PC-3 (cell line): Measurements from ENCODE around the gene KCNH6. TPM values are rescaled to one million over a fixed set of nuclear protein-coding genes. Genes with fewer than 3 reads are reported as not detected.

Experiments
- ATAC-seq: fragments of 200-7000 bp; cut with Tn5 transposase; 2 replicates; pipeline ENCODE4 v1.9.1; 2020; ENCODE audit warnings: mild to moderate bottlenecking, moderate library complexity
- BruUV-seq: library from RNA; stranded (reverse); fragments of 400-500 nt; replicated peaks from 2 replicates; lab custom pipeline; 2021; lab: Mats Ljungman, UMichigan
- CTCF ChIA-PET: fragments of 300-600 bp; sonication (Branson Sonifier 250); formaldehyde crosslinking; loops from one replicate; lab custom pipeline; 2022; ENCODE audit warnings: antibody characterized with exemption; lab: Charles Lee
- POLR2A ChIA-PET: fragments of 300-600 bp; sonication (Branson Sonifier 250); formaldehyde crosslinking; loops from one replicate; lab custom pipeline; 2022; ENCODE audit warnings: antibody characterized with exemption; ENCODE audit not compliant: unreplicated experiment; lab: Charles Lee
- DNase-seq: peaks from one replicate; pipeline ENCODE4 v3.0.0-alpha.2; 2015
- H2AFZ ChIP-seq: fragments of 300-600 bp; sonication (generic); 2 replicates; pipeline ENCODE4 v1.6.0; 2016; ENCODE audit warnings: antibody characterized with exemption, low read length
- H3F3A ChIP-seq: fragments of 300-600 bp; sonication (generic); one replicate; pipeline ENCODE4 v1.6.0; 2017; ENCODE audit warnings: antibody characterized with exemption, low read length, control low read depth, mild to moderate bottlenecking; ENCODE audit not compliant: unreplicated experiment
- H3K27ac ChIP-seq: fragments of 300-600 bp; sonication (generic); 2 replicates; pipeline ENCODE4 v1.5.1; 2016; ENCODE audit warnings: mild to moderate bottlenecking, low read length
- H3K27me3 ChIP-seq: fragments of 300-600 bp; sonication (generic); 2 replicates; pipeline ENCODE4 v1.6.1; 2016; ENCODE audit warnings: low read length, mixed read lengths
- H3K36me3 ChIP-seq: fragments of 300-600 bp; sonication (generic); 2 replicates; pipeline ENCODE4 v1.6.1; 2016; ENCODE audit warnings: low read depth, mixed run types, low read length, mixed read lengths
- H3K4me1 ChIP-seq: fragments of 300-600 bp; sonication (generic); 2 replicates; pipeline ENCODE4 v1.5.1; 2016; ENCODE audit warnings: low read length; ENCODE audit not compliant: insufficient read depth
- H3K4me2 ChIP-seq: fragments of 300-600 bp; sonication (generic); 2 replicates; pipeline ENCODE4 v1.6.0; 2016; ENCODE audit warnings: low read length
- H3K4me3 ChIP-seq: fragments of 300-600 bp; sonication (generic); 2 replicates; pipeline ENCODE4 v1.5.1; 2016; ENCODE audit warnings: mild to moderate bottlenecking, low read length, mixed read lengths
- H3K79me2 ChIP-seq: fragments of 300-600 bp; sonication (generic); 2 replicates; pipeline ENCODE4 v1.6.1; 2017; ENCODE audit warnings: low read length, mixed read lengths
- H3K9ac ChIP-seq: fragments of 300-600 bp; sonication (generic); 2 replicates; pipeline ENCODE4 v1.6.0; 2016; ENCODE audit warnings: mild to moderate bottlenecking, low read length
- H3K9me2 ChIP-seq: fragments of 300-600 bp; sonication (generic); replicated peaks from 2 replicates; pipeline ENCODE4 v1.6.1; 2016; ENCODE audit warnings: mixed run types, low read length, mixed read lengths
- H3K9me3 ChIP-seq: fragments of 300-600 bp; sonication (generic); 2 replicates; pipeline ENCODE4 v1.6.1; 2016; ENCODE audit warnings: low read length, mixed read lengths
- H4K20me1 ChIP-seq: fragments of 300-600 bp; sonication (generic); 2 replicates; pipeline ENCODE4 v1.6.1; 2016; ENCODE audit warnings: low read length, mixed read lengths
- CTCF ChIP-seq: fragments of 300-600 bp; sonication (generic); conservative IDR thresholded peaks from 2 replicates; pipeline ENCODE4 v1.5.1; 2017; ENCODE audit warnings: antibody characterized with exemption, low read depth, mild to moderate bottlenecking, low read length
- EZH2 ChIP-seq: fragments of 300-600 bp; sonication (generic); IDR thresholded peaks from one replicate; pipeline ENCODE4 v1.6.1; 2017; ENCODE audit warnings: antibody characterized with exemption, mild to moderate bottlenecking, low read length; ENCODE audit not compliant: unreplicated experiment
- EZH2phosphoT487 ChIP-seq: fragments of 300-600 bp; sonication (generic); IDR thresholded peaks from 2 replicates; pipeline ENCODE4 v1.6.1; 2018; ENCODE audit warnings: mild to moderate bottlenecking, antibody characterized with exemption, low read length, borderline replicate concordance
- intact Hi-C: fragments of 100-400 bp; cut with micrococcal nuclease; formaldehyde crosslinking; loops from 2 replicates; pipeline ENCODE4 v1.9.0; 2023
- total RNA-seq: library from RNA; depleted of rRNA; stranded (reverse); fragments of >200 nt; gene quantifications from 2 replicates; pipeline ENCODE4 v1.2.3, GENCODE V29; 2014

Gene KCNH6
- total RNA-seq, 1 experiment from 2014 or later, result not detected

GRCh38 chr17:63538693-63539595 is 15.8 kb downstream of the KCNH6 start:
- ATAC-seq (no peak), DNase-seq (no peak)
- Histone ChIP-seq H3K27ac (no peak overlapping the region), H3K9me2 (no peaks in the 10 kb centered on the region), H3K79me2 (no peaks in the 10 kb centered on the region), H3K4me1 (no peaks in the 10 kb centered on the region), H3K36me3 (no peaks in the 10 kb centered on the region), H3K27me3 (no peaks in the 10 kb centered on the region; the same call in 1 of the 2 replicates), H3K4me2 (peak overlapping the region; percentile 38; the same call in 1 of the 2 replicates), H3K9me3 (no peaks in the 10 kb centered on the region), H3F3A (no peaks in the 10 kb centered on the region), H3K9ac (no peak overlapping the region), H3K4me3 (peak overlapping the region; percentile 19; the same call in 1 of the 2 replicates), H4K20me1 (no peaks in the 10 kb centered on the region), H2AFZ (no peak overlapping the region)
- CTCF ChIA-PET, result no interaction called here
- BruUV-seq, result no TSS peak
- POLR2A ChIA-PET, result no interaction called here
- no peak for TF ChIP-seq EZH2
- intact Hi-C loops, result no loop called here

GRCh38 chr17:63540590-63540989 is 17.4 kb downstream of the KCNH6 start:
- BruUV-seq, result no TSS peak
- Histone ChIP-seq H3K79me2 (no peaks in the 10 kb centered on the region), H3K9ac (no peak overlapping the region), H3K4me1 (no peaks in the 10 kb centered on the region), H4K20me1 (no peaks in the 10 kb centered on the region), H3K36me3 (no peaks in the 10 kb centered on the region), H3F3A (no peaks in the 10 kb centered on the region), H3K4me2 (no peak overlapping the region), H3K27me3 (no peaks in the 10 kb centered on the region; the same call in 1 of the 2 replicates), H3K4me3 (no peak overlapping the region), H2AFZ (no peak overlapping the region), H3K9me3 (no peaks in the 10 kb centered on the region), H3K9me2 (no peaks in the 10 kb centered on the region), H3K27ac (no peak overlapping the region)
- no peak for DNase-seq
- ATAC-seq, result no peak
- POLR2A ChIA-PET, result no interaction called here
- TF ChIP-seq EZH2phosphoT487 (no peak), CTCF (no peak), EZH2 (no peak)
- intact Hi-C loops, result no loop called here
- CTCF ChIA-PET, result no interaction called here

DNA sequence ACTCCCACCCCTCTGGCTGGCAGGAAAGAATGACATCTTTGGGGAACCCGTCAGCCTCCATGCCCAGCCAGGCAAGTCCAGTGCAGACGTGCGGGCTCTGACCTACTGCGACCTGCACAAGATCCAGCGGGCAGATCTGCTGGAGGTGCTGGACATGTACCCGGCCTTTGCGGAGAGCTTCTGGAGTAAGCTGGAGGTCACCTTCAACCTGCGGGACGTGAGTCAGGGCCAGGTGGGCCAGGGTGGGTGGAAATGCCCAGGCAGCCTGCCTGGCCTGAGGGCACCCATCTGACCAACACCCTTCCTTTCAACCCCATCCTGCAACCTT is 19.0 kb downstream of the KCNH6 start:
- H3K27ac ChIP-seq, result no peak overlapping the region
- no peak overlapping the region for H2AFZ ChIP-seq
- ChIA-PET CTCF (no interaction called here), POLR2A (no interaction called here)
- no peak overlapping the region for H3K9ac ChIP-seq
- H3K27me3 ChIP-seq, result no peaks in the 10 kb centered on the region; the same call in 1 of the 2 replicates
- no peak for TF ChIP-seq EZH2
- no peak for TF ChIP-seq CTCF
- no peak for TF ChIP-seq EZH2phosphoT487
- ATAC-seq (no peak), DNase-seq (no peak)
- H3K4me1 ChIP-seq, result no peaks in the 10 kb centered on the region
- no peaks in the 10 kb centered on the region for H3K79me2 ChIP-seq
- no peak overlapping the region for H3K4me3 ChIP-seq
- no peaks in the 10 kb centered on the region for H3K9me2 ChIP-seq
- no TSS peak for BruUV-seq
- intact Hi-C loops, result no loop called here
- no peaks in the 10 kb centered on the region for H3K9me3 ChIP-seq
- H4K20me1 ChIP-seq, result no peaks in the 10 kb centered on the region
- H3K36me3 ChIP-seq, result no peaks in the 10 kb centered on the region
- H3F3A ChIP-seq, result no peaks in the 10 kb centered on the region
- no peak overlapping the region for H3K4me2 ChIP-seq
